Adrenal gland (tissue), 12 donors: ENCODE results near the gene IRGC. TPM values are rescaled to one million over a fixed set of nuclear protein-coding genes. Genes with fewer than 3 reads are reported as not detected.

Source experiments
- DNase-seq, 7 donors: peaks; one replicate each; pipeline ENCODE4 v3.0.0-alpha.2; 2019 to 2020
- H3K27ac ChIP-seq, 5 donors: fragments of 200-600 bp; sonication (generic) in 4 of 5; 1 replicate in 3 of 5; 2 replicates in 2 of 5; pipeline versions ENCODE4 v1.5.1 to v1.8.0; 2016 to 2020; ENCODE audit warnings: mild to moderate bottlenecking in 1 of 5
- H3K27me3 ChIP-seq: fragments of 200-600 bp; 2 replicates; pipeline ENCODE4 v1.8.0; 2021
- H3K36me3 ChIP-seq, 2 donors: fragments of 200-600 bp; replicated peaks in 1 of 2; 1 replicate in 1 of 2; 2 replicates in 1 of 2; pipeline versions ENCODE4 v1.5.1 to v1.8.0; 2018 to 2022
- H3K4me1 ChIP-seq, 2 donors: fragments of 200-600 bp; replicated peaks in 1 of 2; 1 replicate in 1 of 2; 2 replicates in 1 of 2; pipeline versions ENCODE4 v1.5.1 to v1.8.0; 2018 to 2021
- H3K4me3 ChIP-seq, 4 donors: fragments of 200-600 bp; sonication (generic) in 3 of 4; one replicate each; pipeline ENCODE4 v1.5.1; 2016 to 2018
- H3K9me3 ChIP-seq, 3 donors: fragments of 200-600 bp; sonication (generic) in 1 of 3; replicated peaks in 1 of 3; 1 replicate in 2 of 3; 2 replicates in 1 of 3; pipeline versions ENCODE4 v1.5.1 to v1.8.0; 2016 to 2021
- POLR2A ChIP-seq, 2 donors: fragments of 450-650 bp; IDR thresholded peaks; one replicate each; pipeline ENCODE4 v1.6.1; 2017; ENCODE audit warnings: antibody characterized with exemption in 2 of 2, mild to moderate bottlenecking in 2 of 2, moderate library complexity in 1 of 2
- WGBS, 4 donors: extraction: QIAGEN DNeasy Blood & Tissue Kit in 2 of 4; methylation state at CpG; one replicate each; pipeline versions ENCODE4 v1.1.5 to v1.1.7; 2013 to 2017; 5-methylcytosine and 5-hydroxymethylcytosine counted together
- intact Hi-C, 2 donors: fragments of 100-400 bp; cut with DNase I; formaldehyde crosslinking; loops; one replicate each; pipeline versions ENCODE4 v1.14.1 to v1.15.0; 2022 to 2023
- polyA plus RNA-seq, 3 donors: library from polyadenylated mRNA; stranded (reverse); fragments of 200-250 nt in 2 of 3; fragments of 350-450 nt in 1 of 3; fragmentation: Illumina TruSeq in 1 of 3; extraction: RNeasy Lipid Tissue Mini Kit (QIAGEN cat#74804) in 1 of 3; gene quantifications; one replicate each; pipeline ENCODE4 v1.2.3, GENCODE V29; 2013 to 2014
- total RNA-seq, 9 donors: library from RNA; depleted of rRNA in 4 of 9; stranded (reverse); fragments of >200 nt in 4 of 9; fragments of 120-200 nt in 1 of 9; fragmentation: NEBNext Ultra II Directional in 1 of 9; extraction: Animal tissue kit (Norgen Biotek cat#: 25700) in 1 of 9; gene quantifications; one replicate each; pipeline versions ENCODE4 v1.1.0 to v1.2.4, GENCODE V29; 2013 to 2023
- TF ChIP-seq, protein P1 (sequence below), 6 experiments: fragments of 450-650 bp in 4 of 6; fragments of 200-600 bp in 2 of 6; sonication (generic) in 1 of 6; IDR thresholded peaks; 1 replicate in 5 of 6; 2 replicates in 1 of 6; pipeline versions ENCODE4 v1.5.1 to v1.8.0; 2016 to 2021; ENCODE audit warnings: antibody characterized with exemption in 6 of 6, mild to moderate bottlenecking in 2 of 6, moderate library complexity in 1 of 6
- donor health status: healthy with polysubstance abuse.
- donor health status: Bipolar disorder and iron deficiency.
- donor health status: DM: yes; HTN: yes; CAD: no.
- donor health status: DM: no; HTN: no; CAD: no.
- donor health status: DM: no; HTN: no; CAD: no.
- donor health status: DM: yes; HTN: yes; CAD: no.

The IRGC gene
- total and polyA plus RNA-seq, 12 donors: not detected

DNA sequence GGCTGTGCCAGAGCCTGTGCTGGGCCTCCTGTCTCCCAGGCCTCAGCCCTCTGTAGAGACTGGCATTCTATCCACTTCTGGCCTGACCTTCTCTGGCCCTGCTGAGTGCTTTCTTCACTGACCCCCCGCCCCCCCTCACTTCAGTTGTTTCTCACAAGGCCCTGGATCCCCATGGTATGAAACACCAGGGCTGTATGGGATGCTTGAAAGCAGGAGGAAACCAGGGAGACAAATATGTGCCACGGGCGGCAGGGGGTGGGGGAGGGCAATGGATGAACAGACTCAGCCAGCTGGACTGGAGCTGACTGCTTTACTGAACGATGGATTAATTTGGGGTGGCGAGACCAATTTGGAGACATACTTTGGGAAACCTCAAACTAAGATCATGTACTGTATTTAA, 14.0 kb downstream of the IRGC start:
- H3K9me3 ChIP-seq: no peaks in the 10 kb centered on the region
- H3K4me1 ChIP-seq: peaks cover 0 to 13% of the 10 kb centered on the region in 2 donors
- DNase-seq: no peak
- WGBS, 4 donors: 88 to 94% (median 91%) methylated on average over 5 of the region's 5 CpGs
- H3K4me3 ChIP-seq: no peak overlapping the region
- H3K27me3 ChIP-seq: no peaks in the 10 kb centered on the region
- H3K27ac ChIP-seq: no peak overlapping the region
- intact Hi-C loops: no loop called here
- peaks cover 0 to 56% of the 10 kb centered on the region in 2 donors for H3K36me3 ChIP-seq
- TF ChIP-seq, protein P1, sequence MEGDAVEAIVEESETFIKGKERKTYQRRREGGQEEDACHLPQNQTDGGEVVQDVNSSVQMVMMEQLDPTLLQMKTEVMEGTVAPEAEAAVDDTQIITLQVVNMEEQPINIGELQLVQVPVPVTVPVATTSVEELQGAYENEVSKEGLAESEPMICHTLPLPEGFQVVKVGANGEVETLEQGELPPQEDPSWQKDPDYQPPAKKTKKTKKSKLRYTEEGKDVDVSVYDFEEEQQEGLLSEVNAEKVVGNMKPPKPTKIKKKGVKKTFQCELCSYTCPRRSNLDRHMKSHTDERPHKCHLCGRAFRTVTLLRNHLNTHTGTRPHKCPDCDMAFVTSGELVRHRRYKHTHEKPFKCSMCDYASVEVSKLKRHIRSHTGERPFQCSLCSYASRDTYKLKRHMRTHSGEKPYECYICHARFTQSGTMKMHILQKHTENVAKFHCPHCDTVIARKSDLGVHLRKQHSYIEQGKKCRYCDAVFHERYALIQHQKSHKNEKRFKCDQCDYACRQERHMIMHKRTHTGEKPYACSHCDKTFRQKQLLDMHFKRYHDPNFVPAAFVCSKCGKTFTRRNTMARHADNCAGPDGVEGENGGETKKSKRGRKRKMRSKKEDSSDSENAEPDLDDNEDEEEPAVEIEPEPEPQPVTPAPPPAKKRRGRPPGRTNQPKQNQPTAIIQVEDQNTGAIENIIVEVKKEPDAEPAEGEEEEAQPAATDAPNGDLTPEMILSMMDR (IDR thresholded peaks at IDR 0.05): no peak
- TF ChIP-seq POLR2A (IDR thresholded peaks at IDR 0.05): no peak

DNA sequence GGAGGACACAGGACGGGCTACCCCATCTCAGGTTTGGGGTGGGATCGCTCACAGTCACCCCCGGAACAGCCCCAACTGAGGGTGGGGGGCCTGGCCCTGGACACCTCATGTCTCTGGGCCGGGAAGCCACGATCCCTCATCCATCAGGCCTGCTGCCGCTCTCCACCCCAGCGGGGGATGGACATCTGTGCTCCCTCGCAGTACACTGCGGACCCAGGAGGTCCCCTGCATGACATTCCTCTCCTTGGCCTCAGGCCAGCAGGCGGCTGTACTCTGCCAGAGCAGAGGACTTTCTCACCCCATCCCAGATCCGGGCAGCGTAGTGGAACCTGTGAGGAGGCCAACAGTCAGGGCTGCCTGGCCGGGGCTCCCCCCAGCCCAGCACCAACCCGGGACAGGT, 15.5 kb downstream of the IRGC start:
- no peaks in the 10 kb centered on the region for H3K9me3 ChIP-seq
- H3K4me3 ChIP-seq: no peak overlapping the region
- WGBS, 4 donors: 20 to 86% (median 74%) methylated on average over 1 to 14 of the region's 14 CpGs
- TF ChIP-seq, protein P1 (IDR thresholded peaks at IDR 0.05): no peak
- no peak for TF ChIP-seq POLR2A (IDR thresholded peaks at IDR 0.05)
- H3K27me3 ChIP-seq: no peaks in the 10 kb centered on the region
- no peak overlapping the region for H3K27ac ChIP-seq
- H3K4me1 ChIP-seq: no peaks in the 10 kb centered on the region
- peaks cover 0 to 62% of the 10 kb centered on the region in 2 donors for H3K36me3 ChIP-seq
- DNase-seq: peak in 1 of 7 donors; percentile 34
- intact Hi-C loops: no loop called here

DNA sequence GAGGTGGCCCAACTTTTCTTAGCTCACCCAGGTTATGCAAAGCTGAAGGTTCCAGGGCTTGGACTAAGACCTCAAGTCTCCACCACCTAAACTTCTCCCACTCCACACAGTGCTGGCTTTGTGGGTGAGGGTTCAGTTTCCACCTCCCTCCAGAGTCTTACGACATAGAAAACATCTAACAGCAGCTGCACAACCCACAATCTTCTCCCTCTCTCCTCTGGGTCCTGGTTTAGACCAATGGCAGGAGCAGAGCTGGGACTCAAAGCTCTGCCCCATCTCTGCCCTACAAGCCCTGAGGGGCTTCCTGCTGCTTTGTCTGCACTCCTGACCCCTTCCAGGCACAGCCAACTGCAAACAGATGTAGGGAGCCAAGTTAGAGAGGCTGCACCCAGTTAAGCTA, 16.0 kb downstream of the IRGC start:
- DNase-seq: no peak
- H3K27ac ChIP-seq: no peak overlapping the region
- no peaks in the 10 kb centered on the region for H3K27me3 ChIP-seq
- WGBS, 4 donors: 69 to 90% (median 74%) methylated on average over 1 of the region's 1 CpG
- intact Hi-C loops: no loop called here
- no peak for TF ChIP-seq POLR2A (IDR thresholded peaks at IDR 0.05)
- TF ChIP-seq, protein P1 (IDR thresholded peaks at IDR 0.05): no peak
- H3K4me1 ChIP-seq: no peaks in the 10 kb centered on the region
- no peak overlapping the region for H3K4me3 ChIP-seq
- peaks cover 0 to 67% of the 10 kb centered on the region in 2 donors for H3K36me3 ChIP-seq
- H3K9me3 ChIP-seq: no peaks in the 10 kb centered on the region

DNA sequence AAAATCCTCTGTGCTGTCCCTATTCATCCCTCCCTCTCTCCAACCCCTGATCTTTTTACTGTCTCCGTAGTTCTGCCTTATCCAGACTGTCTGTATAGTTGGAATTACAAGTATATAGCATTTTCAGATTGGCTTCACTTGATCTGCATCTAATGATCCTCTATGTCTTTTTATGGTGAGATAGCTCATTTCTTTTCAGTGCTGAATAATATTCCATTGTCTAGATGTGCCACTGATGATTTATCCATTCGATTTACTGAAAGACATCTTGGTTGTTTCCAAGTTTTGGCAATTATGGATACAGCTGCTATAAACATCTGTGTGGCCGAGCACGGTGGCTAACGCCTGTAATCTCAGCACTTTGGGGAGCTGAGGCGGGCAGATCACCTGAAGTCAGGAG, 19.1 kb downstream of the IRGC start:
- intact Hi-C loops: no loop called here
- H3K27ac ChIP-seq: no peak overlapping the region
- H3K4me3 ChIP-seq: no peak overlapping the region
- H3K36me3 ChIP-seq: peaks cover 0 to 87% of the 10 kb centered on the region in 2 donors
- no peaks in the 10 kb centered on the region for H3K4me1 ChIP-seq
- H3K9me3 ChIP-seq: no peaks in the 10 kb centered on the region
- TF ChIP-seq, protein P1 (IDR thresholded peaks at IDR 0.05): no peak
- no peak for DNase-seq
- 95 to 98% (median 97%) methylated on average over 6 of the region's 6 CpGs for WGBS, 4 donors
- no peaks in the 10 kb centered on the region for H3K27me3 ChIP-seq
